ENCODE measurements around the gene CACNA1D. TPM values are rescaled to one million over a fixed set of nuclear protein-coding genes. Genes with fewer than 3 reads are reported as not detected.

CACNA1D gene
- total and polyA plus RNA-seq, 2 experiments from 2014 or later: 5.2 to 27.8 TPM

DNA sequence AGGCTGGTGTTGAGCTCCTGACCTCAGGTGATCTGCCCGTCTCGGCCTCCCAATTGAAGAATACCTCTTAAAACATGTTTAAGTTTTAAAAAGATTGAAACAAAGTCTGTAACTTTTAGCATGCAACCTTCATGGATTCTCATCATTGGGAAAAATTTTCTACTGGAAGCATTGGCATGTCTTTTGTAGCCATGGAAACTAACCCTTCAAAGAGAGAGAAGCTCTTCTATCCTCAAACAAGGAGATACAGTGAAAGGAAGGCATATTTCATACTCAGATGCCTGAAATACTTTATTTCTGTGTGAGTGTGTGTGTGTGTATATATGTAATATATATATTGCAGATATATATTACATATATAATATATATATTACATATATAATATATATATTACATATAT, 196.9 kb downstream of the CACNA1D start:
- 100% methylated on average over 2 of the region's 2 CpGs for WGBS (ENCODE audit: low lambda C conversion rate, missing lambda C conversion rate)
- Histone ChIP-seq H3K79me2 (no peaks in the 10 kb centered on the region), H3K36me3 (replicated peaks; ENCODE audit: insufficient read depth, low read depth) (no peaks in the 10 kb centered on the region), H2AFZ (no peak overlapping the region), H3K9me3 (ENCODE audit: low read depth) (no peaks in the 10 kb centered on the region), H3K4me1 (ENCODE audit: insufficient read depth) (no peaks in the 10 kb centered on the region), H4K20me1 (ENCODE audit: insufficient read depth, poor library complexity, severe bottlenecking) (no peaks in the 10 kb centered on the region), H3K9me2 (replicated peaks; ENCODE audit: insufficient read depth) (no peaks in the 10 kb centered on the region), H3K4me3 (no peak overlapping the region), H3K27me3 (no peaks in the 10 kb centered on the region), H3K27ac (no peak overlapping the region), H3K4me2 (no peak overlapping the region)
- no peak for DNase-seq (ENCODE audit: low spot score)
- no peak for TF ChIP-seq CTCF (IDR thresholded peaks at IDR 0.05; ENCODE audit: poor library complexity)
- TF ChIP-seq EZH2phosphoT487 (IDR thresholded peaks at IDR 0.05; ENCODE audit: low read depth, severe bottlenecking, unreplicated experiment): no peak
- no peak for TF ChIP-seq EZH2 (IDR thresholded peaks at IDR 0.05; ENCODE audit: borderline replicate concordance)

DNA sequence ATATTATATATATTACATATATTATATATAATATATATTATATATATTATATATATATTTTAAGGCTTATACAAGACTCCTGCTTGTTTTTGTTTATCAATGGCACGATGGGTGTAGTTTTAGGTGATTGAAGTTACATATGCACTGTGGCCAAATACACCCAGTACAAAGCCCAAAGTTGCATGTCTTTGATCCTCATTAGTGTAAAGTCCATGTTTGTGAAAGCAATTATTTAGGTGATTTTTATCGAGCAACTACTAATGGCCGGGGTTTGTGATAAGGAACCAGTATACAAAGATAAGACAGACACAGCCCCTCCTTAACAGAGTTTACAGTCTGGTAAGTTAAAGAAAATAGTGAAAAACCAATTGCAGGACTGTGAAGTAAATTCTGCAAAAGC, 197.5 kb downstream of the CACNA1D start:
- no peak overlapping the region for H3K4me2 ChIP-seq
- H3K9me3 ChIP-seq (ENCODE audit: low read depth): no peaks in the 10 kb centered on the region
- no peaks in the 10 kb centered on the region for H3K27me3 ChIP-seq
- H3K79me2 ChIP-seq: no peaks in the 10 kb centered on the region
- 59% methylated on average over 3 of the region's 3 CpGs for WGBS (ENCODE audit: low lambda C conversion rate, missing lambda C conversion rate)
- no peak overlapping the region for H3K4me3 ChIP-seq
- H3K9me2 ChIP-seq (replicated peaks; ENCODE audit: insufficient read depth): no peaks in the 10 kb centered on the region
- no peaks in the 10 kb centered on the region for H4K20me1 ChIP-seq (ENCODE audit: insufficient read depth, poor library complexity, severe bottlenecking)
- no peaks in the 10 kb centered on the region for H3K4me1 ChIP-seq (ENCODE audit: insufficient read depth)
- H3K27ac ChIP-seq: no peak overlapping the region
- TF ChIP-seq EZH2 (IDR thresholded peaks at IDR 0.05; ENCODE audit: borderline replicate concordance): no peak
- no peak for TF ChIP-seq EZH2phosphoT487 (IDR thresholded peaks at IDR 0.05; ENCODE audit: low read depth, severe bottlenecking, unreplicated experiment)
- no peak for TF ChIP-seq CTCF (IDR thresholded peaks at IDR 0.05; ENCODE audit: poor library complexity)
- no peak for DNase-seq (ENCODE audit: low spot score)
- no peaks in the 10 kb centered on the region for H3K36me3 ChIP-seq (replicated peaks; ENCODE audit: insufficient read depth, low read depth)
- no peak overlapping the region for H2AFZ ChIP-seq

- no peaks in the 10 kb centered on the region for H3K9me2 ChIP-seq (replicated peaks; ENCODE audit: insufficient read depth)
- no peaks in the 10 kb centered on the region for H3K9me3 ChIP-seq (ENCODE audit: low read depth)
- H4K20me1 ChIP-seq (ENCODE audit: insufficient read depth, poor library complexity, severe bottlenecking): no peaks in the 10 kb centered on the region
- H3K4me3 ChIP-seq: no peak overlapping the region
- WGBS (ENCODE audit: low lambda C conversion rate, missing lambda C conversion rate): 91% methylated on average over 2 of the region's 2 CpGs
- H3K4me1 ChIP-seq (ENCODE audit: insufficient read depth): no peaks in the 10 kb centered on the region
- no peak overlapping the region for H3K27ac ChIP-seq
- H3K79me2 ChIP-seq: no peaks in the 10 kb centered on the region
- no peaks in the 10 kb centered on the region for H3K36me3 ChIP-seq (replicated peaks; ENCODE audit: insufficient read depth, low read depth)
- no peak for TF ChIP-seq EZH2 (IDR thresholded peaks at IDR 0.05; ENCODE audit: borderline replicate concordance)
- no peak for TF ChIP-seq CTCF (IDR thresholded peaks at IDR 0.05; ENCODE audit: poor library complexity)
- TF ChIP-seq EZH2phosphoT487 (IDR thresholded peaks at IDR 0.05; ENCODE audit: low read depth, severe bottlenecking, unreplicated experiment): no peak
- no peak overlapping the region for H2AFZ ChIP-seq
- no peaks in the 10 kb centered on the region for H3K27me3 ChIP-seq
- no peak overlapping the region for H3K4me2 ChIP-seq
- no peak for DNase-seq (ENCODE audit: low spot score)
Observed at GRCh38 chr3:53693451-53693850, 199.0 kb downstream of the CACNA1D start.

DNA sequence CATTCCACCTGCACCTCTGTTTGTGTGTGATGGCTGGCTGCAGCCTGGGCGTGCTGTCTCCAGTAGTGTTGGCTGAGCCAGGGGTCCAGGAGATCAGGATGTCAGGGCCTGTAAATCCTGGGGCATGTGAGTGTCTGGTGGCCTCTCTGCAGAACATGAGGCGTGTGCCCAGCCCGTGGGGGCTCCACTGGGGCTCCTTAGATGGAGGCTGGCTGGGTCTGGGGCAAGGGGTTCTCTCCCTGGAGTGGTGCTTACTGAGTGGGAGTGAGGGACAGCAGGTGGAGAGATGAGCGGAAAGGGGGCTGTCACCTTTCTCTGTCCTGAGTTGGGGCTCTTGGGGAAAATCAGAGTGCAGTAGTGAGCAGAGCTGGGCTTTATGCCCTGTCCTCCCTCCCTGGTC, 199.6 kb downstream of the CACNA1D start:
- H3K79me2 ChIP-seq: no peaks in the 10 kb centered on the region
- no peak overlapping the region for H3K27ac ChIP-seq
- no peak for DNase-seq (ENCODE audit: low spot score)
- H4K20me1 ChIP-seq (ENCODE audit: insufficient read depth, poor library complexity, severe bottlenecking): no peaks in the 10 kb centered on the region
- no peak overlapping the region for H3K4me3 ChIP-seq
- no peaks in the 10 kb centered on the region for H3K27me3 ChIP-seq
- H3K9me2 ChIP-seq (replicated peaks; ENCODE audit: insufficient read depth): no peaks in the 10 kb centered on the region
- H2AFZ ChIP-seq: no peak overlapping the region
- H3K4me1 ChIP-seq (ENCODE audit: insufficient read depth): no peaks in the 10 kb centered on the region
- WGBS (ENCODE audit: low lambda C conversion rate, missing lambda C conversion rate): 94% methylated on average over 4 of the region's 4 CpGs
- no peaks in the 10 kb centered on the region for H3K9me3 ChIP-seq (ENCODE audit: low read depth)
- TF ChIP-seq EZH2phosphoT487 (IDR thresholded peaks at IDR 0.05; ENCODE audit: low read depth, severe bottlenecking, unreplicated experiment) (no peak), EZH2 (IDR thresholded peaks at IDR 0.05; ENCODE audit: borderline replicate concordance) (no peak), CTCF (IDR thresholded peaks at IDR 0.05; ENCODE audit: poor library complexity) (no peak)
- no peak overlapping the region for H3K4me2 ChIP-seq
- H3K36me3 ChIP-seq (replicated peaks; ENCODE audit: insufficient read depth, low read depth): no peaks in the 10 kb centered on the region
